H54 (cell line): ENCODE measurements around the gene NHSL2.

ENCODE experiments used
- DNase-seq: peaks from one replicate; pipeline ENCODE4 v3.0.0; 2011; ENCODE audit warnings: low spot score, mixed read lengths; ENCODE audit not compliant: insufficient read length
- FAIRE-seq: peaks from 3 replicates; lab custom pipeline; 2011; peaks lifted over from hg19 to GRCh38; lab: Jason Lieb, UNC
- POLR2A ChIP-seq: IDR thresholded peaks from 2 replicates; pipeline ENCODE4 v1.6.1; 2011; ENCODE audit warnings: low read depth, mild to moderate bottlenecking, low read length

Gene NHSL2

DNA sequence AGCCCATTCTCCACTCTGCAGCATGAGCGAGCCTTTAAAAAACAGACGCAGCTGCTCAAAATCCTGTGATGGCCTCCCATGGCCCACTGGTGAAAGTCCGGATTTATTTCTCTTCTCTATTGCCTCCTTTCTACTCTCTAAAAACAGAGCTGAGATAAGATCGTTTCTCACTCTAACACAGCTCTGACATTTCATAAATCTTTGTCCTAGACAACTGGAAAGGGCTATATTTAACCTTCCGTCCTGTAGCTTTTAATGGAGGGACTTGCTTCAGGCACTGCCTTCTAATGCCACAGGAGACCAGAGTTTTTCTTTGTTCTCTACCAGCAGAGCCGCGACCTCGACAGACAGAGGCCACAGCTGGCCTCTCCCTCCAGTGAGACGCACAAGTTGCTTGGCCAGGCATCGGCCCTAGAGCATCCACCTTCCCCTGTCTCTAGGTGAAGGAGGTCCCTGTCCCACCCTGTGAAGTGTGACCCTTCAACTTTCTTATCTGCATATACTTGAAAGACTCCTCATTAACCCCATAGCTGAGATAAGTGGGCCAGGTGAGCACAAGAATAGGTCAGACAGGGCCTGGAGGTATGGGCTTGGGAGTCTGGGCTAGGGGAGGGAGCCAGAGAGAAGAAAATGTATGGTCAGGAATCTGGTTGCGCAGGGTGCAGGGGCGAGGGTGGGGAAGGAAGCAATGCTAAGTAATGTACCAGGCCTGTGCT, 171.1 kb downstream of the NHSL2 start:
- DNase-seq (no peak), FAIRE-seq (no peak)
- no peak for TF ChIP-seq POLR2A

DNA sequence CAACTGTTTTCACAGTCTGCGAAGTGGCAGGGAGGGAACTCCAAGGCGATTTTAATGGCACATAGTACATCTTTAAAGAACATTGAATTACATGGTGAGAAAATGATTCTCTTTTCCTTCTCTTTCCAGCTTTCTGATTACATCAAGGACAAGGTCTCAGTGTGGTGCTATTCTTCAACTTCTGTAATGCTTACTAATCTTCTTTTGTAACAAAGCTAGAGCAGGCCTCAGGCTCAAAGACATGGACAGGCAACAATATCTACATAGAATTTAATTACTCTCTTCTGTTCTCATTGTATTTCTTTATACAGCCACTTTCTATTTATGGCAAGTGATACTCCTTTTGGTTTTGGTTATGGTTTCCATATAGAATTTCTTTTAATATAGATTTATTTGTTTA, 172.6 kb downstream of the NHSL2 start:
- FAIRE-seq (no peak), DNase-seq (no peak)
- no peak for TF ChIP-seq POLR2A

DNA sequence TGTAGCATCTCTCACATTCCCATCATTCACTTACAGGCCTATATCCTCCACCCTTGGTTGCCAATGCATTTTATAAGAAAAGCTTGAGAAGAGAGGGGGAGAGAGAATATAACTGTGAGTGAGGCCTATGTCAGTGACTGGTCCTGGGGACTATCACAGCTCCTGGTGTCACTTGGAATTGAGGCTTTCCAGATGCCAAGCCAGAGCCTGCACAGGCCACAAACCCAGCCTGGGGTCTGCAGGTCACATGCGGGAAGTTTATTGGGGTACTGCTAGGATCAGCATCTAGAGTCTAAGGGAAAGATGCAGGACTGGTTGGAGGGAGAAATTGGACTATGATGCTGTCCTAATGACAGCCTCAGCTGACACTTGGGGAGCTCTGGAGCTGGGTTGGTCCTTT, 173.5 kb downstream of the NHSL2 start:
- FAIRE-seq, result no peak
- no peak for TF ChIP-seq POLR2A
- DNase-seq, result no peak

DNA sequence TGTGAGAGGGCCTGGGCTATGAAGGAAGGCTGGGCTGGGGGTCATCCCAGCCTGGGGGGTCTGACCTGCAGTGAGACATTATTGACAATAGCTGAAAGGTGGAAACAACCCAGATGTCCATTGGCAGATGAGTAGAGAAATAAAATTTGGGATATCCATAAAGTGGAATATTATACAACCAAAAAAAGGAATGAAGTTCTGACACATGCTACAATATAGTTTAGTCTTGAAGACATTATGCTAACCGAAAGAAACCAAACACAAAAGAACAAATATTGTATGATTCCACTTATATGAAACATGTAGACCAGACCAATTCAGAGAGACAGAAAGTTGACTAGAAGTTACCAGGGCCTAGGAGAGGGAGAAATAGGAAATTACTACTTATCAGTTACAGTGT, 176.3 kb downstream of the NHSL2 start:
- no peak for TF ChIP-seq POLR2A
- FAIRE-seq (no peak), DNase-seq (no peak)

DNA sequence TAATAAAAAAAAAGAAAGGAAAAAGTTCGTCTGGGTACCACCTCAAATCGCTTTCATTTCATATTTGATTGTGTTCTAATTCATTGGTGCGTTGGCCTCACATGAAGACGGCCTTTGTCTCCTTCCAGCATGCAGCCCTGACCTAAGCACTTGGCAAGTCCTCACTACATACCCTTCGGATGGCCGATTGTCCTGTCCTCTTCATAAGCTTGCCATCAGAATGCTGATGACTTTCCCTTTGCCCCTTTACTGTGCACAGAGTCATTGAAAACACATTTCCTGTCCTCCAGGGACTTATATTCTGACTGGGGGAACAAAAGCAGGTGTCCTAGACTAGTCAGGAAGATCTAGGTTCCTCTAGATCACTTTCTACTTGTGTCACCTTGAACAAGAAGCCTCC, 178.1 kb downstream of the NHSL2 start:
- no peak for DNase-seq
- no peak for TF ChIP-seq POLR2A
- FAIRE-seq, result no peak

DNA sequence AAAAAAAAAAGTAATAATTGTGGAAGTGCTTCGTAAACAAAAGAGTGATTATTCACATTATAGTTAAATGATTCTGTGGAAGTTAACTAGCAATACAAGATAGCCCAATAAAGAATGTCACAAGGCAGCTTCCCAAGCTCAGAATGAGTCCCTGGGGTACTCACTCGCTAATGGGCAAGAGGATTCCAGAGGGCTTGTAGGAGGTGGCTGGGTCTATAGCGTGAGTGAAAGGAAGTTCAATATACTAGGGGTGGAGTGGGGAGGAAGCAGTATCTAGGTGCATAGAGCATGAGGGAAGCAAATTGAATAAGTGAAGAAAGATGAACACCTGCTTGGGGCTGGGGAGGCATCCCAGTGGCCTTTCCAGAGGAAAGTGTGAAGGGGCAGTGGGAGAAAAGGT, 178.6 kb downstream of the NHSL2 start:
- TF ChIP-seq POLR2A, result no peak
- DNase-seq (no peak), FAIRE-seq (no peak)

DNA sequence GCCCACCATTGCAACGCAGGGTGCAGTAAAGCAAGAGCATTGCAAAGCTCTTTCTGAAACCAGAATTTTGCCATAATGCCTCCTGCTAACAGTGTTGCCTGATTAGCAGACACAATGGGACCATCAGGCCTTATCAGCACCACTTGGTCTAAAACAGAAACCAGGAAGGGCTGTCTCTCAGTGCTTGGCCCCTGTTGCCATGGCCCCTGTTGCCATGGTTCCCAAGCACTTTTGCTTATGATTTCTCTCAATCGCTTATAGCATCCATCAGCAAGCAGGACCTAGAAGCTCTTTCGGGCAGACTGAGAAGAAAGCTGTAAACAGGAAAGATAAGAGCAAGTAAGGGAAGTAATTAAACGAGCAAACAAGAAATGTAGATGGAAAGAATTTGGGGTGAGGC, 184.2 kb downstream of the NHSL2 start:
- DNase-seq, result no peak
- no peak for FAIRE-seq
- TF ChIP-seq POLR2A, result no peak

DNA sequence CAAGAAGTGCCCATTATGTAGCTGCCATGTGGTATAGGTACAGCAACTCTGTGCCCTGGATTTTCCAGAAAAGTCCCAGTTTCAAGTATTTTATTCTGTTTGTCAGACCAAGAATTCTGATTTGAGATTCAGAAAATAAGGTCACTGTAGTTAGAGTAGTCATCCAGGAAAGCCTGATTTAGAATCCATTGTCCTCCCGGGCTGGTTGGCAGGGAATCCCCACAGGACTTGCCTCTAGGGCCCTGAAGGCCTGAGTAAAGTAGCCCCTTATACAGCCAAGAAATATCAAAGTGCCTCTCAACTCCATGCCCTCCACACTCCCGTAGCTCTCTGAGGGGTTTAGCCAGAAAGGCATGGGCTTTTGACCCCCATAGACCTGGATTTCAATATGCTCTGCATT, 184.7 kb downstream of the NHSL2 start:
- FAIRE-seq, result no peak
- DNase-seq, result no peak
- no peak for TF ChIP-seq POLR2A

DNA sequence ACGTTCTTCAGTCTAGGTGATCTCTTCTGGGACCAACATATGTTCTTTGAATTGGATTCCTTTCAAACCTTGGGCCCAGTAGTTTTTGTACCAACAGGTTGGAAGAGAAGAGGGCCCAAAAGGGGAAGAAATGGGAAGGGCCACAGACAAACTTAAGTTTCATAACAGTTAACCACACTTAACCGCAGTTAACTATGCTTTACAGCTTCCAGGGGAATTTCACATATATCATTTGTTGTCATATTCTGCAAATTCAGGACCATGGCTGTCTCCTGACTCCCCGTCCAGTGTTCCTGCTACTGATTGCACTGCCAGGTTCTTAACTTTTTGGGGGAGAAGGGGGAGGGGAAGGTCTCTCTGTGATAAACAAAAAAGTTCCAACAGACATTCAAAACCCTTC, 186.5 kb downstream of the NHSL2 start:
- FAIRE-seq (no peak), DNase-seq (no peak)
- TF ChIP-seq POLR2A, result no peak

DNA sequence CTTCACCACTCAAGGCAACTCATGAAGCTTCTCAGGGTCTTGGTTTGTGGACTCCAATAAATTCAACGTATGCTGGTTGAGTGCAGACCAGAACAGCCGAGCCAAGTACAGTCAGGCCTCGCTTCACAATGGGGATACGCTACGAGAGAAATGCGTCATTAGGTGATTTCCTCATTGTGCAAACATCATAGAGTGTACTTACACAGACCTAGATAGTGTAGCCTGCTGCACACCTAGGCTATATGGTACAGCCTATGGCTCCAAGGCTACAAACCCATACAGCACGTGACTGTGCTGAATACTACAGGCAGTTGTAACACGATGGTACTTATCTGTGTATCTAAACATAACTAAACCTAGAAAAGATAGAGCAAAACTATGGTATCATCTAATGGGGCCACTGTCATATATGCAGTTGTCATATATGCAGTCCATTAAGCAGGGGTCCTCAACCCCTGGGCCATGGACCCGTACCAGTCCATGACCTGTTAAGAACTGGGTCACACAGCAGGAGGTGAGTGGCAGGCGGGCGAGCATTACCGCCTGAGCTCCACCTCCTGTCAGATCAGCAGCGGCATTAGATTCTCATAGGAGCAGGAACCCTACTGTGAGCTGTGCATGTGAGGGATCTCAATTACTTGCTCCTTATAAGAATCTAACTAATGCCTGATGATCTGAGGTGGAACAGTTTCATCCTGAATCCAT, 189.6 kb downstream of the NHSL2 start:
- DNase-seq (no peak), FAIRE-seq (no peak)
- no peak for TF ChIP-seq POLR2A

DNA sequence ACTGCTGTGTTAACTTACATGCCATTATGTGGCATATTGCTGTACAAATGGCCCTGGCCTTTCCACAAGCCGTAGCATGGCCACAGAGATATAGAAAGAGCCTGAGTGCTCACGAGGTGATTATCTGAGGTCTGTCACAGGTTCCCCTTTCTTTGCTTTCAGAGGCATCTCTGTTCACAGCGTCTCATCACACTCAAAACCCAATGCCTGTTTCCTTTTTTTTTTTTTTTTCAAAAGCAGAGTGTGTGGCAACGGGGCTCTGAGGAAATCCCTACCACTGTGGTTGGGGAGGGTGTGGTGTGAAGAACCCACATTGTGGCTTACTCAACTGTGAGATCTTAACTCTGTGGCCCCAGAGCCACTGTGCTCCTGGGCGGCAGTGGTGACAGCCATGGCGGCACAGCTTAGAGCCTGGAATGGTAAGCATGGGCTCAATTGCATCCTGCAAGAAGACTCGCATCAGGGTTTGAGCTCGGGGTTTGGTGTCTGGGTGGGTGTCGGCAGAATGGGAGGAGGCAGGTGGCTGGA, 190.2 kb downstream of the NHSL2 start:
- FAIRE-seq (no peak), DNase-seq (no peak)

DNA sequence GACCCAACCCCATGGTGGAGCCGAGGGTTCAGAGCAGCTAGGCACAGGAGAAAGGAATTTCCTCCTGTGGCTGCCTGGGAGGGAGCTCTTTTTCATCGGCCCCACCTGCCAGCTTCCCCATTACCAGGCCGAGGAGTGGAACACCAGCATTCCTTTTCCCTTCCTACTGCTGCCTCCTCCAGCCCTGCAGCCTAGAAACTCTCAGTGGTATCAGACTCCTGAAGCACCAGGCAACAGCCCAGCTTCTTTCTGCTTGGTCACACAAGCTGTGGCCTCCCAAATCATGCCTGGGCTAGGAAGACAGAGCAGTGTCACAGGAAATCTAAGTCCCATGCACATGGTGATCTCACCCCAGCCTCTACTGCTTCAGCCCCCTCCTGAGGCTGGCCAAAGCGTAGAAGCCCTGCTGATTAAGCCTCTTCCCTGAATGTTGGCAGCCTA, 191.0 kb downstream of the NHSL2 start:
- FAIRE-seq (no peak), DNase-seq (no peak)
- TF ChIP-seq POLR2A, result no peak

More for the DNA sequence above, 190.2 kb downstream of the NHSL2 start:
- no peak for TF ChIP-seq POLR2A

DNA sequence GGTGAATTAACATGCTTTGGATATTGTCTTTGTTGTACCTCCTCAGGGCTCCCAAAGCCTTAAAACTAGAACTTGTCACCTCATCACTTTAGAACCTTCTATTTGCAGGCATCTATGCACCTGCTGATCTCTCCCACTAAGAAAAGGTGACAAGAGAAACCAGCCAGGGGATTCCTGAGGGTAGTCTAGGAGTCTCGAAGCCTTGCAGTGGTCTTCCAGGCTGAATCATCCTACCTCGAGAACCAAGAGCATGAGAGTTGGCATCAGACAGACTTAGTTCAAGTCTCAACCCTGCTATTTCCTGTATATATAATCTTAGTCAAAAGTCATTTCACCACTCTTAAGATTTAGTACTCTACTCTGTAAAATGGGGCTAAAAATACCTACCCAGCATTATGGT, 191.5 kb downstream of the NHSL2 start:
- FAIRE-seq (no peak), DNase-seq (no peak)
- no peak for TF ChIP-seq POLR2A

DNA sequence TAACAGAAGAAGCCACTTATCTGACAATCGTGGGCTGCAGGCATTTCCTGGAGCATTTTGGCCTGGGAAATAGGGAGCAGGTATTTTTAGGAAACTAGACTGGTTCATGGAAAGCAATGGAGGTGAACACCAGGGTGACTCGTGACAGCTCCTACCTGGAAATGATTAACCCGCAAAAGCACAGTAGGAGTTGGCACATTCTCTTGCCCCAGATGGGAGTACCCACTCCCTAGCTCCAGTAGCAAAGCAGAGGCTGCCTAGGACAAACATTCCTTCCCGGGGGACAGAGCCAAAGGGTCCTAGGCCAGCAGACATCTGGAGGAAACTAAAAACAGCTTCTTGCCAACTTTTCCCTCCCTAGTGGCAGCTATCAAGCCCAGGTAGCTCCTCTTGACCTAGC, 192.1 kb downstream of the NHSL2 start:
- FAIRE-seq, result no peak
- no peak for TF ChIP-seq POLR2A

DNA sequence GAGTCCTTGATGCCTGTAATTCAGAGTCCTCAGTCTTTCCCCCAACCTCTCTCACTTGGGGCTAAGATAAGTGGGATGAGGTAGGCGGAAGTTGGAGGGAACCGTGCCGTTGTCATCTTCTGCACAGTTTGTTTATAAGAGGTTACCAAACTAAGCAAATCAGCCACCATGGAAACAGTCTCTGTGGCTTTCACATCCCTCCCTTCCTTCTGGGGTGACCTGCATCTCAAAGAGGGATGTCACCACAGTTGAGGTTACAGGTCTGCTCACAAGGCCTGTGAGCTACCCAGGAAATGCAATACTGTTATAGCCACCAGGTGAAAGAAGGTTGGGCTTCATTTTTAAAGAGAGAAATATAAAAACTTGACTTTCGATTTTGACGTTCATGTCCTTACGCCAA, 194.8 kb downstream of the NHSL2 start:
- FAIRE-seq (no peak), DNase-seq (no peak)
- TF ChIP-seq POLR2A, result no peak

More for the DNA sequence above, 192.1 kb downstream of the NHSL2 start:
- DNase-seq, result no peak
